GM12872 (cell line): ENCODE results near the gene ARMC2.

Experiments used
- CTCF ChIP-seq: IDR thresholded peaks from 3 replicates; pipeline ENCODE4 v1.5.1; 2011; ENCODE audit warnings: low read depth, mild to moderate bottlenecking, low read length, moderate library complexity; ENCODE audit not compliant: insufficient read depth

Gene ARMC2

GRCh38 chr6:108873251-108873650 lies 25.0 kb downstream of the ARMC2 start:
- TF ChIP-seq CTCF = no peak

GRCh38 chr6:108873971-108874370 lies 25.7 kb downstream of the ARMC2 start:
- TF ChIP-seq CTCF = no peak

DNA sequence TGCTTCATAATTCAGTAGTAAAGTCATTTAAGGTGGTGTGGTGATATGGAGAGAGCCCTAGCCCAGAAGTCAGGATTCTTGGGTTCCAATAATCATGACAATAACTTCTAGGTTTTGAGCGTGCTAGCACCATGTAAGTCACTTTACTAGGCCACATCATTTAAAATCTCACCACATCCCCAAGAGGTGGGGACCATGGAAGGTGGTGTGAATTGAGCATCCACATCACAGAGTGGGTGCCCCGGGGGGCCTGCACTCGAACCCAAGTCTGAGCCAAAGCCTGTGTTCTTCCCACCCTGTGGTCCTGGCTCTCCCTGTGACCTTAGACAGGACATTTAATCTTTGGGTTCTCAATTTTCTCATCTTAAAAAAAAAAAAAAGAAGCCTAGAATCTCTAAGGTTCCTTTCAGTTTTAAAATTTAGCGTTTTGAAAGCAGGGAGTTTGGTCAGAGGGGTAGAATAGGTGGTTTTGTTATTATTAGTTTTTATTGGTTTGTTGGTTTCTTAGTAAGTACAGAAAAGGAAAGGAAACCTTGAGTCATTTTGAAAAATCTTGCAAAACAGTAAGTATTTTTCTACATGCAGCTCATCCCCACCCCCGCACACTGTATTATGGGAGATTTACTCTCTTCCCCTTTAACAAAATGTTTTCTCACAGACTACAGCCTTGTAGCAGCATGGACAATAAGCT lies 26.4 kb downstream of the ARMC2 start:
- TF ChIP-seq CTCF = no peak

DNA sequence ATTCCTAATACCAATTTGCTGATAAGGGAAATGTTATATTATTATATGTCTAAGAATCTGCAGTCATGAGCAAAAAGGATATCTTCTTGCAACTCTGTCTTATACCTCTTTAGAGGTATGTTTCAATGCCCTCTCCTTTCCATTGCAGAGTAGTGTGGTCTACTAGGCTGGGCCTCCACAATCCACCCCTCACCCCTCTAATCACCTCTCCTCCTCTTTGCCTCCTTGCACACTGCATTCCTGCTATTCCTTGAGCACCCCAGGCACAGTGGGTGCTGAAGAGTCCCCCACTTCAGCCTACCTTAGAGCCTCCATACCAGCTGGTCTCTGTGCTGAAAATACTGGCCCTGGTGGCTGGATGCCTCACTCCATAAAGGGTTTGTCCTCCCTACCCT lies 26.9 kb downstream of the ARMC2 start:
- no peak for TF ChIP-seq CTCF

- TF ChIP-seq CTCF = no peak
Observed at GRCh38 chr6:108877046-108877751, 29.0 kb downstream of the ARMC2 start.

DNA sequence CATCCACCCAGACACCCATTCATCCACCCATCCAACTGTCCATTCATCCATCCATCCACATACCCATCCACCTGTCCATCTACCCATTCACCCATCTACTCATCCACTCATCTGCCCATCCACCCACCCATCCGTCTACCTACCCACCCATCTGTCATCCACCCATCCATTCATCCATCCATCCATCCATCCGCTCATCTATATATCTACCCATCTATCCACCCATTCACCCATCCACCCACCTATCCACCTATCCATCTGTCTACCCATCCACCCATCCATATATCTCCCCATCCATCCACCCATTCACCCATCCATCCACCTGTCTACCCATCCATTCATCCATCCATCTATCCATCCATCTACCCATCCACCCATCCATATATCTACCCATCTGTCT lies 30.7 kb downstream of the ARMC2 start:
- no peak for TF ChIP-seq CTCF

GRCh38 chr6:108883172-108883571 lies 35.0 kb downstream of the ARMC2 start:
- no peak for TF ChIP-seq CTCF
